Astrocyte (in vitro differentiated cells and primary cell): ENCODE data around the gene MACO1. TPM values are rescaled to one million over a fixed set of nuclear protein-coding genes. Genes with fewer than 3 reads are reported as not detected.

Source experiments
- DNase-seq: peaks from one replicate; pipeline ENCODE4 v3.0.0-alpha.2; 2010; ENCODE audit warnings: low read depth
- FAIRE-seq: peaks from 2 replicates; lab custom pipeline; 2011; peaks lifted over from hg19 to GRCh38; lab: Jason Lieb, UNC
- H2AFZ ChIP-seq: 2 replicates; pipeline ENCODE4 v1.6.0; 2012; ENCODE audit warnings: low read depth, low read length, inconsistent platforms
- H3K27ac ChIP-seq: 2 replicates; pipeline ENCODE4 v1.5.1; 2011; ENCODE audit warnings: low read depth, low read length, inconsistent platforms
- H3K27me3 ChIP-seq: 2 replicates; pipeline ENCODE4 v1.6.0; 2011; ENCODE audit warnings: low read length, inconsistent platforms; ENCODE audit not compliant: insufficient read depth
- H3K36me3 ChIP-seq: 2 replicates; pipeline ENCODE4 v1.5.1; 2011; ENCODE audit warnings: low read length, inconsistent platforms; ENCODE audit not compliant: insufficient read depth
- H3K4me1 ChIP-seq: 2 replicates; pipeline ENCODE4 v1.5.1; 2011; ENCODE audit warnings: low read length, inconsistent platforms; ENCODE audit not compliant: insufficient read depth
- H3K4me2 ChIP-seq: 2 replicates; pipeline ENCODE4 v1.6.0; 2012; ENCODE audit warnings: low read length, inconsistent platforms
- H3K4me3 ChIP-seq: 2 replicates; pipeline ENCODE4 v1.5.1; 2011; ENCODE audit warnings: low read depth, mild to moderate bottlenecking, low read length, inconsistent platforms; ENCODE audit not compliant: insufficient read depth
- H3K79me2 ChIP-seq: 2 replicates; pipeline ENCODE4 v1.6.0; 2012; ENCODE audit warnings: mild to moderate bottlenecking, low read length, inconsistent platforms; ENCODE audit not compliant: insufficient read depth
- H3K9ac ChIP-seq: 2 replicates; pipeline ENCODE4 v1.6.0; 2012; ENCODE audit warnings: mild to moderate bottlenecking, low read length, inconsistent platforms
- H3K9me3 ChIP-seq: 2 replicates; pipeline ENCODE4 v1.5.1; 2012; ENCODE audit warnings: low read depth, mild to moderate bottlenecking, low read length, inconsistent platforms; ENCODE audit not compliant: insufficient read depth
- H4K20me1 ChIP-seq: 2 replicates; pipeline ENCODE4 v1.6.0; 2012; ENCODE audit warnings: low read length, inconsistent platforms; ENCODE audit not compliant: insufficient read depth
- H3K27ac Mint-ChIP-seq: one replicate; pipeline ENCODE4 v1.8.0; 2021; ENCODE audit warnings: mild to moderate bottlenecking, mixed read lengths; ENCODE audit not compliant: unreplicated experiment
- H3K27me3 Mint-ChIP-seq: one replicate; pipeline ENCODE4 v1.8.0; 2021; ENCODE audit warnings: low read depth, mixed read lengths; ENCODE audit not compliant: unreplicated experiment
- H3K36me3 Mint-ChIP-seq: one replicate; pipeline ENCODE4 v1.8.0; 2021; ENCODE audit warnings: low read depth, mixed read lengths; ENCODE audit not compliant: unreplicated experiment
- H3K4me1 Mint-ChIP-seq: one replicate; pipeline ENCODE4 v1.8.0; 2021; ENCODE audit warnings: low read depth, mixed read lengths; ENCODE audit not compliant: unreplicated experiment
- H3K4me3 Mint-ChIP-seq: one replicate; pipeline ENCODE4 v1.8.0; 2021; ENCODE audit warnings: mild to moderate bottlenecking, moderate library complexity, mixed read lengths; ENCODE audit not compliant: unreplicated experiment
- H3K9me3 Mint-ChIP-seq: one replicate; pipeline ENCODE4 v1.8.0; 2021; ENCODE audit warnings: mild to moderate bottlenecking, mixed read lengths; ENCODE audit not compliant: unreplicated experiment
- CTCF ChIP-seq: IDR thresholded peaks from 2 replicates; pipeline ENCODE4 v1.5.1; 2011; ENCODE audit warnings: low read depth, mild to moderate bottlenecking, inconsistent platforms, low read length, moderate library complexity; ENCODE audit not compliant: insufficient read depth
- EZH2 ChIP-seq: IDR thresholded peaks from 2 replicates; pipeline ENCODE4 v1.6.1; 2012; ENCODE audit warnings: mild to moderate bottlenecking, low read length, inconsistent platforms; ENCODE audit not compliant: insufficient read depth
- total RNA-seq: library from RNA; stranded (reverse); gene quantifications from 2 replicates; pipeline ENCODE4 v1.2.1, GENCODE V29; 2021

MACO1 gene
- total RNA-seq, 1 donor from 2014 or later: 31.8 TPM

GRCh38 chr1:25472471-25472870 lies 41.8 kb downstream of the MACO1 start:
- Histone ChIP-seq H3K9ac (no peak overlapping the region), H4K20me1 (peaks cover 58% of the 10 kb centered on the region), H3K4me1 (peaks cover 5% of the 10 kb centered on the region), H3K36me3 (no peaks in the 10 kb centered on the region), H3K9me3 (no peaks in the 10 kb centered on the region), H3K79me2 (peaks cover 47% of the 10 kb centered on the region), H3K4me3 (no peak overlapping the region), H3K4me2 (no peak overlapping the region), H2AFZ (no peak overlapping the region), H3K27ac (no peak overlapping the region), H3K27me3 (no peaks in the 10 kb centered on the region)
- no peaks in the 10 kb centered on the region for H3K27me3 Mint-ChIP-seq
- DNase-seq: no peak
- no peaks in the 10 kb centered on the region for H3K9me3 Mint-ChIP-seq
- no peak overlapping the region for H3K4me3 Mint-ChIP-seq
- H3K4me1 Mint-ChIP-seq: peaks cover 9% of the 10 kb centered on the region
- no peak overlapping the region for H3K27ac Mint-ChIP-seq
- FAIRE-seq: no peak
- no peak for TF ChIP-seq CTCF
- TF ChIP-seq EZH2: no peak
- H3K36me3 Mint-ChIP-seq: peaks cover 4% of the 10 kb centered on the region

GRCh38 chr1:25473653-25474225 lies 43.0 kb downstream of the MACO1 start:
- TF ChIP-seq EZH2 (no peak), CTCF (no peak)
- H3K79me2 ChIP-seq: peaks cover 43% of the 10 kb centered on the region

GRCh38 chr1:25474439-25475047 lies 43.8 kb downstream of the MACO1 start:
- Histone ChIP-seq H3K4me3 (no peak overlapping the region), H3K27ac (no peak overlapping the region), H2AFZ (no peak overlapping the region), H3K27me3 (no peaks in the 10 kb centered on the region), H3K36me3 (no peaks in the 10 kb centered on the region), H3K4me1 (peaks cover 7% of the 10 kb centered on the region), H3K4me2 (no peak overlapping the region), H3K9me3 (no peaks in the 10 kb centered on the region), H3K9ac (no peak overlapping the region), H4K20me1 (peaks cover 56% of the 10 kb centered on the region), H3K79me2 (peaks cover 42% of the 10 kb centered on the region)
- no peaks in the 10 kb centered on the region for H3K27me3 Mint-ChIP-seq
- peaks cover 5% of the 10 kb centered on the region for H3K4me1 Mint-ChIP-seq
- H3K36me3 Mint-ChIP-seq: peaks cover 2% of the 10 kb centered on the region
- H3K9me3 Mint-ChIP-seq: no peaks in the 10 kb centered on the region
- no peak overlapping the region for H3K27ac Mint-ChIP-seq
- DNase-seq (no peak), FAIRE-seq (no peak)
- H3K4me3 Mint-ChIP-seq: no peak overlapping the region
- no peak for TF ChIP-seq CTCF
- no peak for TF ChIP-seq EZH2

More at GRCh38 chr1:25473653-25474225, 43.0 kb downstream of the MACO1 start:
- Histone ChIP-seq H3K4me1 (peaks cover 7% of the 10 kb centered on the region), H3K36me3 (no peaks in the 10 kb centered on the region), H3K27ac (no peak overlapping the region), H3K4me2 (no peak overlapping the region), H3K4me3 (no peak overlapping the region), H3K9me3 (no peaks in the 10 kb centered on the region), H3K9ac (no peak overlapping the region), H2AFZ (no peak overlapping the region), H4K20me1 (peaks cover 55% of the 10 kb centered on the region), H3K27me3 (no peaks in the 10 kb centered on the region)
- no peak overlapping the region for H3K4me3 Mint-ChIP-seq
- no peaks in the 10 kb centered on the region for H3K9me3 Mint-ChIP-seq
- H3K27me3 Mint-ChIP-seq: no peaks in the 10 kb centered on the region
- H3K4me1 Mint-ChIP-seq: peaks cover 5% of the 10 kb centered on the region
- no peak overlapping the region for H3K27ac Mint-ChIP-seq
- FAIRE-seq (no peak), DNase-seq (no peak)
- peaks cover 2% of the 10 kb centered on the region for H3K36me3 Mint-ChIP-seq
